ENCODE measurements around the gene GPR63. TPM values are rescaled to one million over a fixed set of nuclear protein-coding genes. Genes with fewer than 3 reads are reported as not detected.
A peak's percentile ranks its signal among the peaks of the same experiment; 100 is the strongest.
"Not testable (repeated sequence)": the region's sequence is repeated elsewhere in the genome, so short reads cannot be mapped to it uniquely, and the experiment has no call there.

Gene GPR63, protein sequence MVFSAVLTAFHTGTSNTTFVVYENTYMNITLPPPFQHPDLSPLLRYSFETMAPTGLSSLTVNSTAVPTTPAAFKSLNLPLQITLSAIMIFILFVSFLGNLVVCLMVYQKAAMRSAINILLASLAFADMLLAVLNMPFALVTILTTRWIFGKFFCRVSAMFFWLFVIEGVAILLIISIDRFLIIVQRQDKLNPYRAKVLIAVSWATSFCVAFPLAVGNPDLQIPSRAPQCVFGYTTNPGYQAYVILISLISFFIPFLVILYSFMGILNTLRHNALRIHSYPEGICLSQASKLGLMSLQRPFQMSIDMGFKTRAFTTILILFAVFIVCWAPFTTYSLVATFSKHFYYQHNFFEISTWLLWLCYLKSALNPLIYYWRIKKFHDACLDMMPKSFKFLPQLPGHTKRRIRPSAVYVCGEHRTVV
- total RNA-seq (2021; fragmentation: NEBNext Ultra II Directional; extraction: Animal tissue kit (Norgen Biotek cat#: 25700)), result 1 to 10 TPM; 1.4 to 2.5 (median 2.1) TPM
- long read RNA-seq, full-length matches to known transcripts, result 2 of 5 reads
- long read RNA-seq, partial matches to known transcripts, result 1 of 5 reads
- long read RNA-seq, other reads (novel, unspliced or antisense), result 2 of 5 reads

DNA sequence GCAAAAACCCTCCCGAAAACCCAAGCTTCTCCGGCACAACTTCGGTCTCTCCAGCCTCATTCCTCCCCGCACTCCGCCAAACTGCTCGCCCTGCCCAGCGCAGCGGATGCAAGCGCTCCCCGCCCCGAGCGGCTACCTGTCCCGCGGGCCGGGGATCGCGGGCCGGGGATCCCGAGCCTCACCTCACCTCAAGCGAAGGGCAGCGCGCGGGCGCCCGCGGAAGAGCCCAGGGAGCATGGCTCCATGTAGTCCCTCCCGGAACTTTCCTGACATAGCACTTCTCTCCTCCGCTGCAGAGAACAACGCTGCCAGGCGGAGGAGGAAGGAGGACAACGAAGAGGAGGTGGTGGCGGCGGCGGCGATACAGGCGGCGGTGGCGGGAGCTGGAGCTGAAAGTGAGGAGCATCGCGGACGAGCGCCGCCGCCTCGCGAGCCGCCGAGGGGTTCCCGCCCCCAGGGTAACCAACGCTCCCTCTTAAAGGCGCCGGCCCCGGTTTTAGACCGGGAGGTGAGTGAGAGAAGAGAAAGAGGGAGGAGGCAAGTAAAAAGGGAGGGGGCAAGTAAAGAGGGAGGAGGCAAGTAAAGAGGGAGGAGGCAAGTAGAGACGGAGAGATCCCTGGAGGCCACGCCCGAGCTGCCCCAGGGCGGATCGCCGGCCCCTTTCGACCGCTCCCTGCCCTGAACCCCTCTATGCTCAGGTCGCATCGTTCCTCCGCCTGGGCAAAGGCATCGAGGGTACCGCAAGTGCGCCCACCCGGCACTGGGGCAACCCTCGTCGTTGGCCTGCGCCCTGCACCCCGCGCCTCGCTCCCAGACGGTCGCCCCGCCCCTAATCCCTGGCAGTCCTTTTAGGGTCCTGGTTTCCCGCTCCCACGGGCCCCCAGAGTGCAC is at the start of gene GPR63:
Gene GPR63 (minus strand): TSS at position 397 of the 891 bp plus-strand sequence. CDS start 37,746 bp downstream, outside the sequence.
- H3K27me3 Mint-ChIP-seq (ENCODE audit: insufficient read depth), result peaks cover 3% of the 10 kb centered on the region; the same call in 1 of the 2 replicates
- no peaks in the 10 kb centered on the region for H3K9me3 Mint-ChIP-seq
- peaks cover 41% of the 10 kb centered on the region for H3K4me1 Mint-ChIP-seq (ENCODE audit: low read depth)
- peak within 1 kb of the TSS; percentile 96 for H3K4me3 Mint-ChIP-seq
- H3K27ac Mint-ChIP-seq, result peak within 1 kb of the TSS; percentile 77
- peak; percentile 74 for DNase-seq
- TF ChIP-seq, protein P1, sequence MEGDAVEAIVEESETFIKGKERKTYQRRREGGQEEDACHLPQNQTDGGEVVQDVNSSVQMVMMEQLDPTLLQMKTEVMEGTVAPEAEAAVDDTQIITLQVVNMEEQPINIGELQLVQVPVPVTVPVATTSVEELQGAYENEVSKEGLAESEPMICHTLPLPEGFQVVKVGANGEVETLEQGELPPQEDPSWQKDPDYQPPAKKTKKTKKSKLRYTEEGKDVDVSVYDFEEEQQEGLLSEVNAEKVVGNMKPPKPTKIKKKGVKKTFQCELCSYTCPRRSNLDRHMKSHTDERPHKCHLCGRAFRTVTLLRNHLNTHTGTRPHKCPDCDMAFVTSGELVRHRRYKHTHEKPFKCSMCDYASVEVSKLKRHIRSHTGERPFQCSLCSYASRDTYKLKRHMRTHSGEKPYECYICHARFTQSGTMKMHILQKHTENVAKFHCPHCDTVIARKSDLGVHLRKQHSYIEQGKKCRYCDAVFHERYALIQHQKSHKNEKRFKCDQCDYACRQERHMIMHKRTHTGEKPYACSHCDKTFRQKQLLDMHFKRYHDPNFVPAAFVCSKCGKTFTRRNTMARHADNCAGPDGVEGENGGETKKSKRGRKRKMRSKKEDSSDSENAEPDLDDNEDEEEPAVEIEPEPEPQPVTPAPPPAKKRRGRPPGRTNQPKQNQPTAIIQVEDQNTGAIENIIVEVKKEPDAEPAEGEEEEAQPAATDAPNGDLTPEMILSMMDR (IDR thresholded peaks at IDR 0.05), result peak; percentile 12; the same call in 1 of the 2 replicates
- no peaks in the 10 kb centered on the region for H3K36me3 Mint-ChIP-seq (ENCODE audit: low read depth)

DNA sequence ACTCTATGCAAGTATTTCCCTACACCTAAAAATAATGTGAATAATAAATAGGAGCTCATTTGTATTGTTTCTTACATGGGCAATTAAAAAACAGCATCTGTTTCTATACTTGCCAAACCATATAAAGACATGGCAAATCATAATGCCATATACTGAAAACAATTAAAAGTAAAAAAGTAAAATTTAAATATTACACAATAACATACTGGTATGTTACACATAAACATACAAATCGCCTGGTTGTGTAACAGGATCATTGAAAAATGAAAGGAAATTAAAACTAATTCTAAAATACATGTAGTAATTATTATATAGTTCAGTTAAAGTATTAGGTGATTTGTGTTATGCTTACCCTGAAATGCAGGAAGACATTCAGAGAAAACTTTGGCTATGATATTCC is 49.2 kb upstream of the GPR63 start:
- Mint-ChIP-seq H3K27me3 (ENCODE audit: insufficient read depth) (peaks cover 3% of the 10 kb centered on the region; the same call in 1 of the 2 replicates), H3K4me1 (ENCODE audit: low read depth) (no peaks in the 10 kb centered on the region), H3K9me3 (no peaks in the 10 kb centered on the region), H3K4me3 (no peak overlapping the region), H3K36me3 (ENCODE audit: low read depth) (peaks cover 2% of the 10 kb centered on the region; the same call in 1 of the 2 replicates), H3K27ac (no peak overlapping the region)
- TF ChIP-seq, protein P1 (IDR thresholded peaks at IDR 0.05), result no peak
- DNase-seq, result no peak

DNA sequence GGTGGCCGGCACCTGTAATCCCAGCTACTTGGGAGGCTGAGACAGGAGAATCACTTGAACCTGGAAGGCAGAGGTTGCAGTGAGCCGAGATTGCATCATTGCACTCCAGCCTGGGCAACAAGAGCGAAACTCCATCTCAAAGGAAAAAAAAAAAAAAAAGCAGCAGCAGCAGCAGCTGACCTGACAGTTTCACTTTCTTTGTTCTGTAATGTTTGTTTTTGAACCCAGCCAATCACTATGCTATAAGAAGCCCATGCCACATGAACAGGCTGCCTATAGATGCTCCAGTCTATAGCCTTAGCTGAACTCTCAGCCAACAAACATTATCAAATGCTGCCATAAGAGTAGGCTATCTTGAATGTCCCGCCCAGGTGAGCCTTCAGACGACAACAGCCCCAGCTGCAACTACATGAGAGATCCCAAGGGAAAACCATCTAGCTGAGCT is 47.9 kb upstream of the GPR63 start:
- not testable (repeated sequence) for DNase-seq; H3K36me3 Mint-ChIP-seq (ENCODE audit: low read depth); H3K4me1 Mint-ChIP-seq (ENCODE audit: low read depth); H3K27me3 Mint-ChIP-seq (ENCODE audit: insufficient read depth); H3K27ac Mint-ChIP-seq; H3K9me3 Mint-ChIP-seq
- peak overlapping the region; percentile 40; the same call in 1 of the 2 replicates for H3K4me3 Mint-ChIP-seq

DNA sequence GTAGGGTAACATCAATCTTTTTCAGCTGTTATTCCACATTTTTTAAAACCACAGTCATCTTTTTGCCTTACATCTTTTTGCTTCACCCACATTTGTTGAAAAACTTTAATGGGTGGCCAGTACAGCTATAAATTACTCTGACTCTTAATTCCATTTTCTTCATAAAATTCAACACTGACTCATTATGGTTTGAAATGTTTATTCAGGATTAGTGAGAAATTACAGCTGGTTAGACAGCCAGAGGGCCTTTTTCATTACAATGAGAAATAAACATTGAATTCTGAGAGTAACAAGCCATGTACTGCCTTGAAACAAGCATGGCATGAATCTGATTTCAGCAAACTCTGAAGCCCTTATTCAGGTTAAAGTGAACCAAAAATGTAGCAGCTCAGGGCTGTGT is 40.9 kb upstream of the GPR63 start:
- no peaks in the 10 kb centered on the region for H3K9me3 Mint-ChIP-seq
- H3K4me3 Mint-ChIP-seq, result no peak overlapping the region
- TF ChIP-seq, protein P1 (IDR thresholded peaks at IDR 0.05), result no peak
- peak; percentile 35 for DNase-seq
- 0 out of 2 replicates have a peak, but pooled peaks cover 10% of the 10 kb centered on the region for H3K4me1 Mint-ChIP-seq (ENCODE audit: low read depth)
- no peak overlapping the region for H3K27ac Mint-ChIP-seq
- peaks cover 5% of the 10 kb centered on the region for H3K27me3 Mint-ChIP-seq (ENCODE audit: insufficient read depth)
- H3K36me3 Mint-ChIP-seq (ENCODE audit: low read depth), result no peaks in the 10 kb centered on the region

DNA sequence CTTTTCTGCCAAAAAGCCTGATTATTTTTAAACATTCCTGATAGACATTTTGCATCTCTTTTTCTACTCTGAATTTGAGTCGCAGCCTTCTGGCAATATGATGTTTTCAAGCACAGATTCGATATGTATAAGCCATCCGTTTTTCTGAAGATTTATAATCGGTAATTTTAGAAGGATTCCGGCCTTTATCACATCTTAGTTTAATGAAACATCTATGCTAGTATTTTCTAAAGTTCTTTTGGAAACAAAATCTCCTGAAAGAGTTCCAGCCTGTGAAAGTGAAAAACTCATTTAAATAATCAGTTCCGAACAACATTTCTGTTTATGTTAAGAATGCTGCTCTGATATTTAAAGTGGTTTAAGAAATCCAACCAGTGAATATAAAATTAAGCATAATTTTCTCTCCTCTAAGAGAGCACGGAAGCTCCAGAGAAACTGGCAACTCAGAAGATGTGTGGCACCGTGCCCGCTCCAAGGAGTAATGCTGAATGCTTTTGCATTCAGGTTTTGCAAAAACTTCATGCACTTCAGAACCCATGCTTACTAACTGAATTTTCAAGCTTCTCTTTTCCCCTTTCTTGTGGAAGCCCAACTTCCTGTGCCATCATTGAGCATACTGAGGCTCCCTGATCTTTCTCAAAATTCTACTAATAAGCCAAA is 39.7 kb upstream of the GPR63 start:
- H3K27ac Mint-ChIP-seq, result no peak overlapping the region
- H3K4me3 Mint-ChIP-seq, result no peak overlapping the region

More for the DNA sequence above, 39.7 kb upstream of the GPR63 start:
- no peak for DNase-seq
- TF ChIP-seq, protein P1 (IDR thresholded peaks at IDR 0.05), result no peak
- Mint-ChIP-seq H3K36me3 (ENCODE audit: low read depth) (no peaks in the 10 kb centered on the region), H3K27me3 (ENCODE audit: insufficient read depth) (peaks cover 6% of the 10 kb centered on the region), H3K4me1 (ENCODE audit: low read depth) (0 out of 2 replicates have a peak, but pooled peaks cover 10% of the 10 kb centered on the region), H3K9me3 (no peaks in the 10 kb centered on the region)

All from HFFc6 (cell line).